Stimulated activated CD8-positive, alpha-beta memory T cell treated with anti-CD3 and anti-CD28 coated beads, Interleukin-7, amount 100 ng/mL, for 4 hours (primary cell): ENCODE data around the gene GHRHR.

ENCODE experiments used
- DNase-seq, 2 donors: peaks; one replicate each; pipeline ENCODE4 v3.0.0-alpha.2; 2020; ENCODE audit warnings: low read depth in 2 of 2

Gene GHRHR

GRCh38 chr7:30928254-30928872 is 35.4 kb upstream of the GHRHR start:
- DNase-seq = no peak

GRCh38 chr7:30929686-30930085 is 34.1 kb upstream of the GHRHR start:
- no peak for DNase-seq

- no peak for DNase-seq
Observed at GRCh38 chr7:30930621-30931020, 33.1 kb upstream of the GHRHR start.

- DNase-seq = no peak
Observed at GRCh38 chr7:30931161-30931928, 32.4 kb upstream of the GHRHR start.

GRCh38 chr7:30931929-30932540 is 31.7 kb upstream of the GHRHR start:
- DNase-seq = no peak

GRCh38 chr7:30932562-30932961 is 31.2 kb upstream of the GHRHR start:
- DNase-seq = no peak

GRCh38 chr7:30933124-30933974 is 30.4 kb upstream of the GHRHR start:
- no peak for DNase-seq

GRCh38 chr7:30934225-30934624 is 29.5 kb upstream of the GHRHR start:
- no peak for DNase-seq

- no peak for DNase-seq
Observed at GRCh38 chr7:30934732-30935568, 28.8 kb upstream of the GHRHR start.

GRCh38 chr7:30935569-30935877 is 28.2 kb upstream of the GHRHR start:
- no peak for DNase-seq

- no peak for DNase-seq
Observed at GRCh38 chr7:30936650-30937245, 27.0 kb upstream of the GHRHR start.

GRCh38 chr7:30937416-30937815 is 26.3 kb upstream of the GHRHR start:
- DNase-seq = no peak

GRCh38 chr7:30938435-30939316 is 25.1 kb upstream of the GHRHR start:
- DNase-seq = peak; percentile 15 to 26

- DNase-seq = no peak
Observed at GRCh38 chr7:30941582-30942323, 22.0 kb upstream of the GHRHR start.

GRCh38 chr7:30950197-30950596 is 13.6 kb upstream of the GHRHR start:
- DNase-seq = no peak

GRCh38 chr7:30954914-30955313 is 8.8 kb upstream of the GHRHR start:
- DNase-seq = no peak

GRCh38 chr7:30956704-30957103 is 7.0 kb upstream of the GHRHR start:
- DNase-seq = no peak

- DNase-seq = no peak
Observed at GRCh38 chr7:30965372-30965771, 1.6 kb downstream of the GHRHR start.

GRCh38 chr7:30965883-30966282 is 2.1 kb downstream of the GHRHR start:
- DNase-seq = no peak
